ENCODE results near the gene TRIM40.

Gene TRIM40

GRCh38 chr6:30142665-30143064 is 6.7 kb downstream of the TRIM40 start:
- no peak for DNase-seq
- H3K4me1 ChIP-seq: no peaks in the 10 kb centered on the region
- H3K36me3 ChIP-seq: no peaks in the 10 kb centered on the region
- no peak overlapping the region for H3K4me3 ChIP-seq
- H3K27ac ChIP-seq: no peak overlapping the region
- intact Hi-C loops (cut with DNase I; ENCODE audit: low total_unique reads): no loop called here
- no peak for TF ChIP-seq CTCF (IDR thresholded peaks at IDR 0.05)
- no peaks in the 10 kb centered on the region for H3K9me3 ChIP-seq
- peaks cover 0 to 38% of the 10 kb centered on the region in 2 donors for H3K27me3 ChIP-seq

GRCh38 chr6:30143780-30144179 is 7.8 kb downstream of the TRIM40 start:
- intact Hi-C loops (cut with DNase I; ENCODE audit: low total_unique reads): no loop called here
- no peak for DNase-seq
- Histone ChIP-seq H3K4me1 (no peaks in the 10 kb centered on the region), H3K27ac (no peak overlapping the region), H3K4me3 (no peak overlapping the region), H3K36me3 (no peaks in the 10 kb centered on the region), H3K27me3 (peaks cover 0 to 41% of the 10 kb centered on the region in 2 donors), H3K9me3 (no peaks in the 10 kb centered on the region)
- no peak for TF ChIP-seq CTCF (IDR thresholded peaks at IDR 0.05)

- H3K36me3 ChIP-seq: no peaks in the 10 kb centered on the region
- DNase-seq: no peak
- H3K27me3 ChIP-seq: peaks cover 0 to 38% of the 10 kb centered on the region in 2 donors
- no peak overlapping the region for H3K27ac ChIP-seq
- H3K4me3 ChIP-seq: no peak overlapping the region
- no peak for TF ChIP-seq CTCF (IDR thresholded peaks at IDR 0.05)
- H3K9me3 ChIP-seq: no peaks in the 10 kb centered on the region
- H3K4me1 ChIP-seq: no peaks in the 10 kb centered on the region
- intact Hi-C loops (cut with DNase I; ENCODE audit: low total_unique reads): no loop called here
These were observed 8.9 kb downstream of the TRIM40 start for GRCh38 chr6:30144811-30145210.

- Histone ChIP-seq H3K27ac (no peak overlapping the region), H3K4me3 (no peak overlapping the region), H3K9me3 (no peaks in the 10 kb centered on the region), H3K4me1 (no peaks in the 10 kb centered on the region), H3K27me3 (peaks cover 0 to 37% of the 10 kb centered on the region in 2 donors), H3K36me3 (no peaks in the 10 kb centered on the region)
- no peak for DNase-seq
- intact Hi-C loops (cut with DNase I; ENCODE audit: low total_unique reads): no loop called here
- no peak for TF ChIP-seq CTCF (IDR thresholded peaks at IDR 0.05)
These were observed 9.9 kb downstream of the TRIM40 start for GRCh38 chr6:30145818-30146217.

- no peaks in the 10 kb centered on the region for H3K36me3 ChIP-seq
- no peak overlapping the region for H3K4me3 ChIP-seq
- H3K9me3 ChIP-seq: no peaks in the 10 kb centered on the region
- H3K27me3 ChIP-seq: peaks cover 0 to 35% of the 10 kb centered on the region in 2 donors
- TF ChIP-seq CTCF (IDR thresholded peaks at IDR 0.05): no peak
- no peaks in the 10 kb centered on the region for H3K4me1 ChIP-seq
- intact Hi-C loops (cut with DNase I; ENCODE audit: low total_unique reads): no loop called here
- no peak overlapping the region for H3K27ac ChIP-seq
- no peak for DNase-seq
These were observed 11.2 kb downstream of the TRIM40 start for GRCh38 chr6:30147096-30147495.

- TF ChIP-seq CTCF (IDR thresholded peaks at IDR 0.05): no peak
- Histone ChIP-seq H3K4me3 (no peak overlapping the region), H3K27ac (no peak overlapping the region), H3K4me1 (no peaks in the 10 kb centered on the region), H3K36me3 (no peaks in the 10 kb centered on the region), H3K9me3 (no peaks in the 10 kb centered on the region), H3K27me3 (peaks cover 0 to 32% of the 10 kb centered on the region in 2 donors)
- intact Hi-C loops (cut with DNase I; ENCODE audit: low total_unique reads): no loop called here
- no peak for DNase-seq
These were observed 13.3 kb downstream of the TRIM40 start for GRCh38 chr6:30149234-30149633.

Measured in tibial artery (tissue), 4 donors.